Mesenchymal stem cell (in vitro differentiated cells and primary cell): ENCODE data around the gene FIS1.

Source experiments
- DNase-seq: peaks from one replicate; pipeline ENCODE4 v3.0.0-alpha.2; 2013
- H2AFZ ChIP-seq: one replicate; pipeline ENCODE4 v1.6.1; 2013; ENCODE audit warnings: low read depth, mild to moderate bottlenecking, control low read depth, inconsistent platforms, low read length, moderate library complexity
- H2AK5ac ChIP-seq: 2 replicates; pipeline ENCODE4 v1.6.1; 2013; ENCODE audit warnings: low read length, moderate library complexity, mild to moderate bottlenecking, inconsistent platforms; ENCODE audit not compliant: severe bottlenecking
- H2BK120ac ChIP-seq: one replicate; pipeline ENCODE4 v1.6.1; 2013; ENCODE audit warnings: low read depth, mild to moderate bottlenecking, inconsistent platforms, low read length, moderate library complexity
- H2BK12ac ChIP-seq, 2 experiments: one replicate each; pipeline ENCODE4 v1.6.1; 2013; ENCODE audit warnings: inconsistent platforms in 2 of 2, low read length in 2 of 2, mild to moderate bottlenecking in 2 of 2, moderate library complexity in 2 of 2, control low read depth in 1 of 2
- H2BK15ac ChIP-seq: one replicate; pipeline ENCODE4 v1.6.1; 2013; ENCODE audit warnings: mild to moderate bottlenecking, low read depth, inconsistent platforms; ENCODE audit not compliant: poor library complexity, severe bottlenecking
- H2BK5ac ChIP-seq: 2 replicates; pipeline ENCODE4 v1.6.1; 2013; ENCODE audit warnings: low read depth, mild to moderate bottlenecking, low read length, control low read depth, inconsistent platforms; ENCODE audit not compliant: poor library complexity, severe bottlenecking
- H3K14ac ChIP-seq, 2 experiments: one replicate each; pipeline ENCODE4 v1.6.1; 2013; ENCODE audit warnings: inconsistent platforms in 2 of 2, low read length in 2 of 2, control low read depth in 1 of 2, mild to moderate bottlenecking in 1 of 2, moderate library complexity in 1 of 2
- H3K18ac ChIP-seq, 2 experiments: one replicate each; pipeline ENCODE4 v1.6.1; 2013; ENCODE audit warnings: inconsistent platforms in 2 of 2, low read length in 2 of 2, control low read depth in 1 of 2, low read depth in 1 of 2, mild to moderate bottlenecking in 1 of 2
- H3K23ac ChIP-seq, 2 experiments: one replicate each; pipeline ENCODE4 v1.6.1; 2013; ENCODE audit warnings: inconsistent platforms in 2 of 2, low read length in 2 of 2, mild to moderate bottlenecking in 2 of 2, moderate library complexity in 2 of 2, control low read depth in 1 of 2
- H3K27ac ChIP-seq: 2 replicates; pipeline ENCODE4 v1.5.1; 2013; ENCODE audit warnings: mild to moderate bottlenecking, moderate library complexity, low read length, control low read depth, inconsistent platforms; ENCODE audit not compliant: poor library complexity, severe bottlenecking
- H3K27me3 ChIP-seq, 2 experiments: 2 replicates each; pipeline versions ENCODE4 v1.6.1 to v1.7.0; 2013; ENCODE audit warnings: low read length in 2 of 2, mild to moderate bottlenecking in 2 of 2, moderate library complexity in 2 of 2, control low read depth in 1 of 2, inconsistent platforms in 1 of 2; ENCODE audit not compliant: control insufficient read depth in 1 of 2, insufficient read depth in 1 of 2
- H3K36me3 ChIP-seq, 2 experiments: 2 replicates each; pipeline versions ENCODE4 v1.6.1 to v1.7.0; 2013; ENCODE audit warnings: low read length in 2 of 2, control low read depth in 1 of 2, inconsistent platforms in 1 of 2, low read depth in 1 of 2, mild to moderate bottlenecking in 1 of 2; ENCODE audit not compliant: insufficient read depth in 2 of 2, control insufficient read depth in 1 of 2
- H3K4ac ChIP-seq, 2 experiments: one replicate each; pipeline ENCODE4 v1.6.1; 2013; ENCODE audit warnings: inconsistent platforms in 2 of 2, low read length in 2 of 2, mild to moderate bottlenecking in 2 of 2, moderate library complexity in 2 of 2, control low read depth in 1 of 2, low read depth in 1 of 2
- H3K4me1 ChIP-seq: 2 replicates; pipeline ENCODE4 v1.6.1; 2013; ENCODE audit warnings: low read depth, low read length, control low read depth; ENCODE audit not compliant: control insufficient read depth, insufficient read depth
- H3K4me2 ChIP-seq: 2 replicates; pipeline ENCODE4 v1.6.1; 2013; ENCODE audit warnings: low read length, mild to moderate bottlenecking, inconsistent platforms; ENCODE audit not compliant: poor library complexity, severe bottlenecking
- H3K4me3 ChIP-seq, 2 experiments: 2 replicates each; pipeline versions ENCODE4 v1.5.1 to v1.7.0; 2013; ENCODE audit warnings: low read length in 2 of 2, mild to moderate bottlenecking in 2 of 2, control low read depth in 1 of 2, low read depth in 1 of 2; ENCODE audit not compliant: insufficient read depth in 1 of 2
- H3K79me1 ChIP-seq: replicated peaks from 2 replicates; pipeline ENCODE4 v1.6.1; 2013; ENCODE audit warnings: mild to moderate bottlenecking, control low read depth, low read length, inconsistent platforms; ENCODE audit not compliant: poor library complexity, severe bottlenecking
- H3K9ac ChIP-seq: 2 replicates; pipeline ENCODE4 v1.7.0; 2013; ENCODE audit warnings: mild to moderate bottlenecking, low read length, moderate library complexity
- H3K9me3 ChIP-seq: 2 replicates; pipeline ENCODE4 v1.7.0; 2013; ENCODE audit warnings: mild to moderate bottlenecking, low read length; ENCODE audit not compliant: control insufficient read depth
- H4K8ac ChIP-seq: one replicate; pipeline ENCODE4 v1.6.1; 2013; ENCODE audit warnings: inconsistent platforms, mild to moderate bottlenecking, low read length, moderate library complexity
- H4K91ac ChIP-seq: one replicate; pipeline ENCODE4 v1.6.1; 2013; ENCODE audit warnings: mild to moderate bottlenecking, low read length, inconsistent platforms
- WGBS: methylation state at CpG from one replicate; pipeline ENCODE4 v1.1.7; 2013; ENCODE audit warnings: mixed read lengths; 5-methylcytosine and 5-hydroxymethylcytosine counted together

The FIS1 gene

DNA sequence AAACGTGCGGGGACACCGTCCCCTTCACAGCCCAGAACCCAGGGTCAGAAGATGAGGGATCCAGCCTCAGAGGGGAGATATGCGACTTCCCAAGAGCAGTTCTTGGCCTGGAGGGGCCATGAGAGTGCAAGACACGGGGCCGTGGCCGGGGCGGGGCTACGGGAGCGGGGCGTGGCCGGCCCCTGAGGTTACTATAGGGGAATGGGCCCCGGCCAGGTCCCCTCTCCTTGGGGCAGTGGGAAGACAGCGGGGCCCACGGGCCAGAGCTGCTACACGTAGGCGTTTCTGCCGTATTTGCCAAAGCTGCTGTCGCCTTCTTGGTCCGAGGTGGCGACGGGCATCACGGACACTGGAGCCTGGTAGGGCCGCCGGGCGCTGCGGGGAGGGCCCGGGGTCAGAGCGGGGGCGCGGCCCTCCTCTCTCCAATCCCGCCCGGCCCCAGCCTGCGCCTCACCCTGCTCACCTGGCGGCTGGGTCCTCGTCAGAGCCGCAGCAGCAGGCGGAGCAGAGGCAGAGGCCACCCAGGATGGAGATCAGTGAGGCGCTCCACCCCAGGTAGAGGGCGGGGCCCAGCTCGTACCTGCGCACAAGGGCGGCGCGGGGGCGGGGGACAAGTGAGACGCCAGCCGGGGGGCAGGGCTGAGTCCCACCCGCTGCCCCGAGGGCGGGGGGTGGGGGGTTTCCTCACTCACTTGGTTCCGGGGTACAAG, 12.6 kb downstream of the FIS1 start:
- 9% methylated on average over 40 of the region's 52 CpGs for WGBS
- no peak overlapping the region for H2BK5ac ChIP-seq
- no peak overlapping the region for H3K27ac ChIP-seq
- H3K79me1 ChIP-seq, result peaks cover 8% of the 10 kb centered on the region
- H3K4ac ChIP-seq, result no peak overlapping the region
- H3K4me2 ChIP-seq, result peak overlapping the region; percentile 49
- H2BK15ac ChIP-seq, result no peak overlapping the region
- no peak overlapping the region for H2AK5ac ChIP-seq
- no peak overlapping the region for H4K8ac ChIP-seq
- H3K9ac ChIP-seq, result no peak overlapping the region
- H3K4me3 ChIP-seq, result no peak overlapping the region
- no peak overlapping the region for H2BK12ac ChIP-seq
- no peak overlapping the region for H2BK120ac ChIP-seq
- H3K4me1 ChIP-seq, result peaks cover 17% of the 10 kb centered on the region
- H3K18ac ChIP-seq, result no peak overlapping the region
- no peaks in the 10 kb centered on the region for H3K27me3 ChIP-seq
- no peak overlapping the region for H4K91ac ChIP-seq
- peak overlapping the region in 1 of 2 experiments; percentile 17 for H3K23ac ChIP-seq
- H3K9me3 ChIP-seq, result no peaks in the 10 kb centered on the region
- H2AFZ ChIP-seq, result peak overlapping the region; percentile 14
- no peak for DNase-seq
- H3K14ac ChIP-seq, result no peak overlapping the region
- H3K36me3 ChIP-seq, result peaks cover 40 to 52% of the 10 kb centered on the region in 2 experiments

GRCh38 chr7:101231644-101232043, 13.2 kb downstream of the FIS1 start:
- no peak overlapping the region for H2AFZ ChIP-seq
- no peak overlapping the region for H4K91ac ChIP-seq
- H3K27ac ChIP-seq, result no peak overlapping the region
- H3K36me3 ChIP-seq, result peaks cover 41 to 49% of the 10 kb centered on the region in 2 experiments
- WGBS, result 77% methylated on average over 7 of the region's 7 CpGs
- H3K4me2 ChIP-seq, result no peak overlapping the region
- H3K23ac ChIP-seq, result no peak overlapping the region
- H3K4me1 ChIP-seq, result peaks cover 13% of the 10 kb centered on the region
- H3K18ac ChIP-seq, result no peak overlapping the region
- H3K4me3 ChIP-seq, result no peak overlapping the region
- H2BK5ac ChIP-seq, result no peak overlapping the region
- no peak overlapping the region for H3K9ac ChIP-seq
- no peak overlapping the region for H4K8ac ChIP-seq
- H3K14ac ChIP-seq, result no peak overlapping the region
- DNase-seq, result no peak
- peaks cover 8% of the 10 kb centered on the region for H3K79me1 ChIP-seq
- no peaks in the 10 kb centered on the region for H3K27me3 ChIP-seq
- no peak overlapping the region for H2AK5ac ChIP-seq
- no peak overlapping the region for H3K4ac ChIP-seq
- no peak overlapping the region for H2BK12ac ChIP-seq
- no peak overlapping the region for H2BK15ac ChIP-seq
- H2BK120ac ChIP-seq, result no peak overlapping the region
- no peaks in the 10 kb centered on the region for H3K9me3 ChIP-seq

- no peak overlapping the region for H2BK5ac ChIP-seq
- no peak overlapping the region for H2AK5ac ChIP-seq
- no peak overlapping the region for H3K4me2 ChIP-seq
- H3K9me3 ChIP-seq, result no peaks in the 10 kb centered on the region
- no peak overlapping the region for H3K18ac ChIP-seq
- H4K91ac ChIP-seq, result no peak overlapping the region
- H3K36me3 ChIP-seq, result peaks cover 58 to 65% of the 10 kb centered on the region in 2 experiments
- peaks cover 21% of the 10 kb centered on the region for H3K79me1 ChIP-seq
- H4K8ac ChIP-seq, result no peak overlapping the region
- peak overlapping the region; percentile 26 for H3K9ac ChIP-seq
- no peak overlapping the region for H2AFZ ChIP-seq
- WGBS, result 88% methylated on average over 8 of the region's 9 CpGs
- H3K4ac ChIP-seq, result no peak overlapping the region
- no peak overlapping the region for H3K14ac ChIP-seq
- H2BK15ac ChIP-seq, result no peak overlapping the region
- peaks cover 3% of the 10 kb centered on the region for H3K4me1 ChIP-seq
- no peak overlapping the region for H2BK120ac ChIP-seq
- H3K27ac ChIP-seq, result no peak overlapping the region
- no peak overlapping the region for H3K23ac ChIP-seq
- no peak overlapping the region for H2BK12ac ChIP-seq
- no peak for DNase-seq
- no peaks in the 10 kb centered on the region for H3K27me3 ChIP-seq
- H3K4me3 ChIP-seq, result no peak overlapping the region
Observed at GRCh38 chr7:101226721-101227120, 18.2 kb downstream of the FIS1 start.

DNA sequence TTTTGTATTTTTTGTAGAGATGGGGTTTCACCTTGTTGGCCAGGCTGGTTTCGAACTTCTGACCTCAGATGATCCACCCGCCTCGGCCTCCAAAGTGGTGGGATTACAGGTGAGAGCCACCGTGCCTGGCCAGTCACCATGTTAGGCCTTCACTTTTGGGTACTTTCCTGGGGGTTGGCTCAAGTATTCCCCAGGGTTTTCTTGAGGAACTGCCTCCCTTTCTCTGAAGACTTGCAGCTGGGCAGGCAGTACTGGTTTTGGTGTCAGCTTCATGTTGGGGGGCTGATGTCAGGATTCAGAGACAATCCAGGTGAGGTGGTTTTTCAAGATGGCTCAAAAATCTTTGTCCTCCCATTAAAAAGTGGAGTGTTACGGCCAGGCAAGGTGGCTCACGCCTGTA, 19.2 kb downstream of the FIS1 start:
- H3K14ac ChIP-seq, result no peak overlapping the region
- no peak overlapping the region for H3K4ac ChIP-seq
- H3K9me3 ChIP-seq, result no peaks in the 10 kb centered on the region
- H4K8ac ChIP-seq, result no peak overlapping the region
- no peak overlapping the region for H3K4me3 ChIP-seq
- no peaks in the 10 kb centered on the region for H3K27me3 ChIP-seq
- H3K36me3 ChIP-seq, result peaks cover 59 to 63% of the 10 kb centered on the region in 2 experiments
- no peak overlapping the region for H2BK5ac ChIP-seq
- no peak overlapping the region for H4K91ac ChIP-seq
- H3K4me2 ChIP-seq, result no peak overlapping the region
- no peak overlapping the region for H2AK5ac ChIP-seq
- peaks cover 2% of the 10 kb centered on the region for H3K4me1 ChIP-seq
- 97% methylated on average over 6 of the region's 6 CpGs for WGBS
- no peak for DNase-seq
- H3K9ac ChIP-seq, result no peak overlapping the region
- no peak overlapping the region for H2BK12ac ChIP-seq
- H2BK120ac ChIP-seq, result no peak overlapping the region
- H3K79me1 ChIP-seq, result peaks cover 23% of the 10 kb centered on the region
- H2AFZ ChIP-seq, result no peak overlapping the region
- H3K18ac ChIP-seq, result no peak overlapping the region
- H3K23ac ChIP-seq, result no peak overlapping the region
- H3K27ac ChIP-seq, result no peak overlapping the region
- H2BK15ac ChIP-seq, result no peak overlapping the region
